Stimulated activated CD4-positive, alpha-beta T cell treated with anti-CD3 and anti-CD28 coated beads, Interleukin-12 subunit alpha, Interleukin-12 subunit beta, amount 100 ng/mL, for 24 hours (primary cell): ENCODE measurements around the gene BRWD1.

ENCODE experiments used
- DNase-seq, 2 experiments: peaks; one replicate each; pipeline ENCODE4 v3.0.0-alpha.2; 2020; ENCODE audit warnings: low read depth in 2 of 2

The BRWD1 gene

GRCh38 chr21:39327727-39328126, 14.3 kb upstream of the BRWD1 start:
- DNase-seq: no peak

GRCh38 chr21:39326607-39327307, 13.3 kb upstream of the BRWD1 start:
- no peak for DNase-seq

DNA sequence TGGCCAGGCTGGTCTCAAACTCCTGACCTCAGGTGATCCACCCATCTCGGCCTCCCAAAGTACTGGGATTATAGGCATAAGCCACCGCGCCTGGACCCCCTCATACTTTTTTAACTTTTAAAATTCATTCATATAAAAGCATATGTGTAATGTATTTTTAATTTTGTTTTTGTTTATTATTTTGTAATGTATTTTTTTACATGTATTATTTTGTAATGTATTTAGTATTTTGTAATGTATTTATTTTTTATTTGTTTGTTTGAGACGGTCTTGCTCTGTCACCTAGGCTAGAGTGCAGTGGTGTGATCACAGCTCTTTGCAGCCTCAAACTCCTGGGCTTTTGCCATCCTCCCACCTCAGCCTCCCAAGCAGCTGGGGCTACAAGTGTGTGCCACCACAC, 12.0 kb upstream of the BRWD1 start:
- DNase-seq: no peak

- no peak for DNase-seq
These were observed 8.0 kb upstream of the BRWD1 start for GRCh38 chr21:39321424-39321823.

- no peak for DNase-seq
These were observed 6.4 kb upstream of the BRWD1 start for GRCh38 chr21:39319814-39320332.

GRCh38 chr21:39319251-39319756, 5.9 kb upstream of the BRWD1 start:
- no peak for DNase-seq

DNA sequence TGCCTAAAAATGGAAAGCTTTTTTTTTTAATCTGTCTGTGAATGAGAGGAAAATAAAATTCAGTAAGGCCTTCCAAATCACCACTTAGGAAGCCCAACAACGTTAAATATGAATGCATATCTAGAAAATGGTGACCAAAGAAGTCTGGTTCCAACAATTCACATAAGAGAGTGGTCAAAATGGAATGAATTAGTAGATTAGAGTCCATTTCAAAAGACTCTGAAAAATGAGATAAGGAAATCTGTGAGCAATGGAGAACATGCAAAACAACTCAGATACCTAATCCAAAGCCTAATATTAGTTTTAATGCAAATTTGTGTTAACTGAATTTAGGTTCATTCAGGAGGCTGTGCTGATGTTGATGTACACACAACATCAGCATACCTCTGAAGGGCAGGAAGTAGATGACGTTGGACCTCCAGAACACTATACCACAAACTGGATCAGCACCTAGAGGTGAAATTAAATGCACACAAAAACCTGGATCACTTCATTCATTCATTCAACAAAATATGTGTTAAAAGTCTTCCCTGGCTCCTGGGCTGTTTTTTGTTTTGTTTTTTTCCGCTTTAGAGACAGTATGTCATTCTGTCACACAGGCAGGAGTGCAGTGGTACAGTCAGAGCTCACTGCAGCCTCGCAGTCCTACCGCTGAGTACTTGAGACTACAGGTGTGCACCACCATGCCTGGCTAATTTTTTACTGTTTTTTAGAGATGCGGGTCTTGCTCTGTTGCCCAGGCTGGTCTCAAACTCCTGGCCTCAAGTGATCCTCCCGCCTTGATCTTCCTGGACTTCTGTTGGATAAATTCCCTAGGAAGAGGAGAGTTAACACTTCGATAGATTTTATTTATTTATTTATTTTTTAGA, 4.9 kb upstream of the BRWD1 start:
- no peak for DNase-seq

- DNase-seq: no peak
These were observed 4.0 kb upstream of the BRWD1 start for GRCh38 chr21:39317134-39318090.

- no peak for DNase-seq
These were observed 3.3 kb upstream of the BRWD1 start for GRCh38 chr21:39316729-39317128.

- DNase-seq: no peak
These were observed 2.4 kb upstream of the BRWD1 start for GRCh38 chr21:39315603-39316445.

DNA sequence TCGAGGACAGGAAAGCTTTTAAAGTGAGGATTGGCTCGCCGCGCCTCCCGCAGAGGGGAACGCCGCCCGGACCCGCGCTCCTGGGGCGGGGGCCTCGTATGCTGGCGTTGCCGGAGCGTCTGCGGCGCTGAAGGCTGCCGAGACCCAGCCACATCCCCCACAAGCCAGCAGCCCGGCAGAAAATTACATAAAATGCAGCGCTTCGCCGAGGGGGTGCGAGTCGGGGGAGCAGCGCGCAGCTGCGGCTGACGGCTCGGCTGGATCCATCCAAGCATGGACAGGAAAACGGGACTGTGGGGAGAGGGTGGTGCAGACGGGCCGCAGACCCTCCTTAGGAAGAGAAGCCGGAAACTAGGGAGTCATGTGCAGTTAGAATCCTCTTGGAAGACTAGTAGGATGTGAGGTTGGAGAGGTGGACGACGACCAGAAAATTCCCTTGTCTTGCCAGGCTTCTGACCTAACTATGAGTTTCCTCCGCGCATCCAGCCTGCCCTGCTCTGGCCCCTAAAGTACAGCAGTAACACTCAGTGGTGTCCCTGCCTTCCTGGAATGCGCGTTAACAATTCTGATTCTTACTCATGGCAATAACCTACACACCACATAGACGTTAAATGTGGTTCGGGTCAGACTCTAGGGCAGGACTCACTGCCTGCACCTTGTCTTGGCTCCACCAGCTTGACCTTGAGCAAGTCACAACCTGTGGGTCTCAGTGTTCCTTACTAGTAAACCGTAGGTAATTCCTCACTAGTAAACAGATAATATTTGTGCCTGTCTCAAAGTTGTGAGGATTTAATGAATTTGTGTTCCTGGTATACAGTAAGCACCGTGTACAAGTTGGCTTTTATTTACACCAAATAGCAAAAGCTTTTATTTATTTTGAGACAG, 953 bp upstream of the BRWD1 start:
- peak in 1 of 2 experiments; percentile 14 for DNase-seq

DNA sequence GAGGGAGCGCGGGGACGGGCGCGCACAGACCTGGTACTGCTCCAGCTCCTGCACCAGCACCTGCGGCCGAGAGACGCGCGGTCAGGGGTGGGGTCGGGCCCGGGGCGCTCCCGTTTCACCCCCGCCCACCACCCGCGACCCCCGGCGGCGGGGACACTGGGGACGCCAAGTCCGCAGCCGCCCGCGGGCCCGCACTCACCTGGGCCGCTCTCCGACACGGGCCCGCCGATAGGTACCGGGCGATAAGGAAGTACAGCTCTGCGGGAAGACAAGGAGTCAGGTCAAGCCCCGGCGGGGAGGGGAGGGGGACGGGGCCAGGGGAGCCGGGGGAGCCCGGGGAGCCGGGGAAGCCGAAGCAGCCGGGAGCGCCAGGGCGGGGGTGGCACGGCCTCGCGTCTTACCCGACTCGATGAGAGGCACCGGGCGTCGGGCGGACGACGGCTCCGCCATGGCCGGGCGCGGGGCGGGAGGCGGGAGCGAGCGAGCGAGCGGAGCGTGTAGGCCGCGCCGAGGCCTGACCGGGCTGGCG, 326 bp downstream of the BRWD1 start:
- DNase-seq: no peak

DNA sequence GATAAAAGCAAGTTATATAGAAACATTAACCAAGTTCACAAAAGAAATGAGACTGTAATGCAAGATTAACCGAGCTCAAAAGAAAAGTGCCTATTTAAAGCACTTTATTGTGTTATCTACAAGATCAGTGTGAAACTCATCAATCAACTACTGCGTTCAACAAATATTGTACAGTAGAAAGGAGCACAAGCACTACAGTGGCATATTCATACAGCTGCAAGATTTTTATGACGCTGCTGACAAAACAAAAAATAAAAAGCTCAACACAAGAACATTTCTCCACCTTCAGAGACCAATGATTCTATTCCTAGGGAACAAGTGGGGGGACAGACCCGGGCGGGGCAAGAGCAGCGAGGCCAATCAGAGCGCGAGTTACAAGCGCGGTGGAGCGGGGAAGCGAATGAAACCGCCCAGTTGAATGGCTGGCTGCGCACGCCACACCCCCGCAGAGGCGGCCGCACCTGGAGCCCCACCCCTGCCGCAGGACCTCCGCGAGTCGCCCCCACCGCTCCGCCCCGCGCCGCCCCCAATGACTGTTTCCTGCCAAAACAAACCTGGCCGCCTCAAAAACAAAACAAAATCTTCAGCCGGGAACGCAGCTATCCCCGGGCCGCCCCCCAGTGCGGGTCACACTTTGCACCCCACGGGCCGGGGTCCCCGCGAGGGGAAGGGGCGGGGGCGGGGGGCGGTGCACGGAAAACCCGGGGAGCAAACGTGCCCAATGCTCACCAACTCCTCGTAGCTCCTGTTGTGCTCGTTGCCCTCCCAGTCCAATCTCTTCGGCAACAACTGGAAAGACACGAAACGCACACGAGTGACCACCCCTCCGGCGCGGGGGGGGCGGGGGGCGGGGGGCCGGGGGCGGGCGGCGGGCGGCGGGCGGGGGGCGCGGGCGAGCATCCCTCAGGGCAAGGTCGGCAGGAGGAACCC, 1.1 kb downstream of the BRWD1 start:
- DNase-seq: peak; percentile 91 to 92

GRCh38 chr21:39311164-39311563, 2.3 kb downstream of the BRWD1 start:
- no peak for DNase-seq

DNA sequence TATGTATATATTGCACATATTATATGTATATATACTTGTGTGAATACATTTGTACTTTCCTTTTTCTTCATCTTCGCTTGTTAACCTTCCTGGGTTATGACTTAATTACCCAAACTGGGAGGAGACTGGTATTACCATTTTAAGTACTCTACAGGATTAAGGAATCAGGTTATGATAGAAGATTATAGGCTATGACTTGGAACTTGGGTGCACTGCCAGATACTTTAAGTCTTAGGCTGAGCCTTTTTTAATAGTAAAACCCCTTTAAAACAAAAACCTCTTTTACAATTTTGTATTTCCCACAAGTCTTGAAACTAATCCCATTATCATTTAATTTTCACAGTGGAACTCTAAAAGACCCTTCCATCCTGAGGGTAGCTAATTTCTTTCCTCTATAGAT, 6.0 kb downstream of the BRWD1 start:
- DNase-seq: no peak

DNA sequence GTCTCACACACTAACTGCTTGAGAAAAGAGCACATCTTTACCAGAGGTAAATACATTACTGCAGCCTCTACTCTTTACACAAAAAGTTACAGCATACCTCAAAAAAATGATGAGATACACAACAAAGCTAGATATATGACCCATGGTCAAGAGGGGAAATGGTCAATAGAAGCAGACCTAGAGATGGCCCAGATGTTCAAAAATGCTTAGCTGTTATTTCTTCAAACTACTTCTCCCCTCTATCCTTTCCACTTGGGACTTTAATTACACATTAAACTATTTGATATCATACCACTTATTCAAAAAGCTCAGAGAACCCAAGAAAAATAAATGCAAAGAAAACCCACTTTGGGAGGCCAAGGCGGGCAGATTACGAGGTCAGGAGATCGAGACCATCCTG, 12.8 kb downstream of the BRWD1 start:
- no peak for DNase-seq

DNA sequence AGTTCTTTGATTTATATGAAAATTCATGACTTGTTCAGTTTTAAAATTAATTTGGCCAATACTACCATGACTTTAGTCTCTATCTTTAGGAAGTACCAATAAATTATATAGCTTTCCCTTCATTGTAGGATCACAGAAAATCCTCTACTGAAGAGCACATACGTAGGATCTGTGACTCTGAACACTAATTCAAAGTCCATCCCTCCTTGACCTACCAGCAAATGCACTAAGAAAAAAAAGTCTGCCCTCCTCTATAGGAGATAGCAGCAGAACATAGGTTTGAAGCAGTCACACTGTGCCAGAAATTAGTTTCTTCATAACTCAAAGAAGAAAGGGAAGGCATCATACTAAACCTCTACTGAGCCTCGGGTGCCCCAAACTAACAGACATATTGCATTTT, 16.5 kb downstream of the BRWD1 start:
- no peak for DNase-seq

DNA sequence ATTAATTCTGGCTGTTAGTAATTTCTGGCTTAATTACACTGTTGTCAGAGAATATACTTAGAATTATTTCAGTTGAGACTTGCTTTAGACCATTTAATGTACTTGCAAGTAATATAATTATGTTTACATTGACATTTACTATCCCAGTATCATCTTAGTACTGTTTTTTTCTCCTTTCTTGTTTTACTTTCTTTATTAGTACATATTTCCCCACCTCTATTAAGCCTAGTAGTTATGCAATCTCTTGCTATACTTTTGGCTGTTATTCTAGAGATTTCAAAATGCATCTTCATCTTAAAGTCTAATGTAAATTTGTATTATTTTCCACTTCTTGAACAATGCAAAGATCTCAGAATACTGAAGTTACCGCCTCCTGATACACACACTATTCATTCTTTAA, 24.4 kb downstream of the BRWD1 start:
- DNase-seq: no peak
